KMS-11 (cell line): ENCODE measurements around the gene HSD17B13.

Experiments
- H2AFZ ChIP-seq: fragments of 200-600 bp; sonication (generic); 2 replicates; pipeline ENCODE4 v1.6.1; 2016; ENCODE audit warnings: antibody characterized with exemption, mixed run types, low read depth
- H3K27ac ChIP-seq: fragments of 200-600 bp; sonication (generic); 2 replicates; pipeline ENCODE4 v1.6.1; 2016; ENCODE audit warnings: mild to moderate bottlenecking, mixed run types
- H3K27me3 ChIP-seq: fragments of 200-600 bp; sonication (generic); 2 replicates; pipeline ENCODE4 v1.6.1; 2017; ENCODE audit warnings: mild to moderate bottlenecking, low read depth, mixed run types, moderate library complexity; ENCODE audit not compliant: insufficient read depth
- H3K36me3 ChIP-seq: fragments of 200-600 bp; sonication (generic); 2 replicates; pipeline ENCODE4 v1.6.1; 2017; ENCODE audit warnings: mild to moderate bottlenecking, mixed run types; ENCODE audit not compliant: insufficient read depth
- H3K4me1 ChIP-seq: fragments of 200-600 bp; sonication (generic); 2 replicates; pipeline ENCODE4 v1.6.1; 2016; ENCODE audit warnings: mild to moderate bottlenecking, low read depth, mixed run types; ENCODE audit not compliant: poor library complexity, severe bottlenecking
- H3K4me2 ChIP-seq: fragments of 200-600 bp; sonication (generic); 2 replicates; pipeline ENCODE4 v1.7.0; 2016; ENCODE audit warnings: mild to moderate bottlenecking, mixed run types
- H3K4me3 ChIP-seq: fragments of 200-600 bp; sonication (generic); IDR thresholded peaks from 2 replicates; pipeline ENCODE4 v1.6.1; 2017; ENCODE audit warnings: low read depth, low read length, mixed read lengths; ENCODE audit not compliant: insufficient read depth
- H3K79me2 ChIP-seq: fragments of 200-600 bp; sonication (generic); 2 replicates; pipeline ENCODE4 v1.6.1; 2016; ENCODE audit warnings: low read depth, mixed run types; ENCODE audit not compliant: insufficient read depth
- H3K9ac ChIP-seq: fragments of 200-600 bp; sonication (generic); 2 replicates; pipeline ENCODE4 v1.6.1; 2016; ENCODE audit warnings: mild to moderate bottlenecking, mixed run types
- H4K20me1 ChIP-seq: fragments of 200-600 bp; sonication (generic); 2 replicates; pipeline ENCODE4 v1.6.1; 2016; ENCODE audit warnings: mild to moderate bottlenecking, mixed run types; ENCODE audit not compliant: insufficient read depth
- CTCF ChIP-seq: fragments of 200-600 bp; sonication (generic); conservative IDR thresholded peaks from 2 replicates; pipeline ENCODE4 v1.6.1; 2017; ENCODE audit warnings: low read depth, mild to moderate bottlenecking, antibody characterized with exemption, low read length, moderate library complexity, mixed read lengths

Gene HSD17B13

GRCh38 chr4:87363552-87363951 is 40.9 kb upstream of the HSD17B13 start:
- H4K20me1 ChIP-seq: no peaks in the 10 kb centered on the region
- H3K27me3 ChIP-seq: no peaks in the 10 kb centered on the region
- H3K4me1 ChIP-seq: no peaks in the 10 kb centered on the region
- H3K9ac ChIP-seq: no peak overlapping the region
- TF ChIP-seq CTCF: no peak
- H3K36me3 ChIP-seq: no peaks in the 10 kb centered on the region
- H3K4me2 ChIP-seq: no peak overlapping the region
- no peaks in the 10 kb centered on the region for H3K79me2 ChIP-seq
- H3K4me3 ChIP-seq: no peak overlapping the region
- H2AFZ ChIP-seq: no peak overlapping the region
- no peak overlapping the region for H3K27ac ChIP-seq

GRCh38 chr4:87360338-87360935 is 37.8 kb upstream of the HSD17B13 start:
- Histone ChIP-seq H3K27ac (no peak overlapping the region), H3K36me3 (no peaks in the 10 kb centered on the region), H3K79me2 (no peaks in the 10 kb centered on the region), H3K9ac (no peak overlapping the region), H3K4me1 (no peaks in the 10 kb centered on the region), H3K4me2 (no peak overlapping the region), H3K4me3 (no peak overlapping the region), H4K20me1 (no peaks in the 10 kb centered on the region), H3K27me3 (no peaks in the 10 kb centered on the region), H2AFZ (no peak overlapping the region)
- TF ChIP-seq CTCF: no peak

GRCh38 chr4:87359258-87359657 is 36.6 kb upstream of the HSD17B13 start:
- no peaks in the 10 kb centered on the region for H3K27me3 ChIP-seq
- no peak overlapping the region for H3K4me3 ChIP-seq
- no peak overlapping the region for H2AFZ ChIP-seq
- no peaks in the 10 kb centered on the region for H4K20me1 ChIP-seq
- no peak overlapping the region for H3K27ac ChIP-seq
- no peaks in the 10 kb centered on the region for H3K36me3 ChIP-seq
- H3K4me2 ChIP-seq: no peak overlapping the region
- no peak overlapping the region for H3K9ac ChIP-seq
- H3K4me1 ChIP-seq: no peaks in the 10 kb centered on the region
- no peaks in the 10 kb centered on the region for H3K79me2 ChIP-seq
- TF ChIP-seq CTCF: no peak

- Histone ChIP-seq H2AFZ (no peak overlapping the region), H4K20me1 (no peaks in the 10 kb centered on the region), H3K9ac (no peak overlapping the region), H3K4me2 (no peak overlapping the region), H3K27ac (no peak overlapping the region), H3K79me2 (no peaks in the 10 kb centered on the region), H3K4me1 (no peaks in the 10 kb centered on the region), H3K36me3 (no peaks in the 10 kb centered on the region), H3K27me3 (no peaks in the 10 kb centered on the region), H3K4me3 (no peak overlapping the region)
- TF ChIP-seq CTCF: no peak
These were observed 34.3 kb upstream of the HSD17B13 start for GRCh38 chr4:87356832-87357526.
